Measurements from ENCODE around the gene PSMD10. TPM values are rescaled to one million over a fixed set of nuclear protein-coding genes. Genes with fewer than 3 reads are reported as not detected.

PSMD10 gene
- total RNA-seq, 1 donor from 2014 or later: 63.5 TPM

DNA sequence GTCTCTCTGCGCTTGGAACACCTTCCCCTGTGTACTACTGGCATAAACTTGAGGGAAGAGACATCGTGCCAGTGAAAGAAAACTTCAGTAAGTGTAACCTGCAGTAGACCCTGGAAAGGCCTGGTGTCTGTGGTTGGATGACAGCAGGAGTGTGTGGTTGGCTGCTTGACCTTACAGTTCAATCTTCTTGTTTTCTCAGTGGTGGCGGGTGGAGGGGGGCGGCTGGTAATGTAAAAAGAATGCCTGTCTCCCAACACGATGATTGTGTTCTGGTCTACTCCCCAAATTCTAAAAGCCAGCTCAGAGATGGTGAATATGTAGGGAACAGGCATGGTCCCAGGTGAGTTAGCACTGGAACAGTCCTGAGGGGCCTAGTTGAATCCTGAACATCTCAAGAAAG is 18.6 kb downstream of the PSMD10 start:
- H3K27ac Mint-ChIP-seq: no peak overlapping the region
- H3K4me3 Mint-ChIP-seq: no peak overlapping the region
- TF ChIP-seq, protein P1, sequence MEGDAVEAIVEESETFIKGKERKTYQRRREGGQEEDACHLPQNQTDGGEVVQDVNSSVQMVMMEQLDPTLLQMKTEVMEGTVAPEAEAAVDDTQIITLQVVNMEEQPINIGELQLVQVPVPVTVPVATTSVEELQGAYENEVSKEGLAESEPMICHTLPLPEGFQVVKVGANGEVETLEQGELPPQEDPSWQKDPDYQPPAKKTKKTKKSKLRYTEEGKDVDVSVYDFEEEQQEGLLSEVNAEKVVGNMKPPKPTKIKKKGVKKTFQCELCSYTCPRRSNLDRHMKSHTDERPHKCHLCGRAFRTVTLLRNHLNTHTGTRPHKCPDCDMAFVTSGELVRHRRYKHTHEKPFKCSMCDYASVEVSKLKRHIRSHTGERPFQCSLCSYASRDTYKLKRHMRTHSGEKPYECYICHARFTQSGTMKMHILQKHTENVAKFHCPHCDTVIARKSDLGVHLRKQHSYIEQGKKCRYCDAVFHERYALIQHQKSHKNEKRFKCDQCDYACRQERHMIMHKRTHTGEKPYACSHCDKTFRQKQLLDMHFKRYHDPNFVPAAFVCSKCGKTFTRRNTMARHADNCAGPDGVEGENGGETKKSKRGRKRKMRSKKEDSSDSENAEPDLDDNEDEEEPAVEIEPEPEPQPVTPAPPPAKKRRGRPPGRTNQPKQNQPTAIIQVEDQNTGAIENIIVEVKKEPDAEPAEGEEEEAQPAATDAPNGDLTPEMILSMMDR (IDR thresholded peaks at IDR 0.05; ENCODE audit: unreplicated experiment): no peak
- peaks cover 1% of the 10 kb centered on the region for H3K27me3 Mint-ChIP-seq (ENCODE audit: low read depth)
- H3K9me3 Mint-ChIP-seq: no peaks in the 10 kb centered on the region
- DNase-seq (ENCODE audit: low spot score in 2 of 2, unreplicated experiment in 2 of 2): no peak
- no peaks in the 10 kb centered on the region for H3K36me3 Mint-ChIP-seq
- H3K4me1 Mint-ChIP-seq: peaks cover 5% of the 10 kb centered on the region

DNA sequence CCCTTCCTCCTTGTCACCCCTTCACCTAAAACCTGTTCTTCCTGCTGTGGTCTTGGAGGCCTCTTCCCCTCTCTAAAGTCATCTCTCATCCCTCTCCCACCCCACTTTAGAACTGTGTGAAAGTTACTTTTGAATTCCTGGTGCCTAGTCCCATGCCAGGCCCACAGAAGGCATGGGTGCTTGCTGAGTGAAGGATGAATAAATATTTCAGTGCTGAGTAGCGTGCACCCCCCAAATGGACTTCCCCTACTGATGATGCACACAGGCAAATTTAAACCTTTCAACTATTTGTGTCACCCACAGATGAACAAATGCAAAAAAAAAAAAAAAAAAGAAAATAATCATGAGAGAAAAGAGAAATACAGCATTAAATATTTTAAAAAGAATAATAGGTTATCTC is 19.8 kb downstream of the PSMD10 start:
- no peak for DNase-seq (ENCODE audit: low spot score in 2 of 2, unreplicated experiment in 2 of 2)
- Mint-ChIP-seq H3K27ac (no peak overlapping the region), H3K4me3 (no peak overlapping the region), H3K9me3 (no peaks in the 10 kb centered on the region), H3K4me1 (peaks cover 8% of the 10 kb centered on the region), H3K36me3 (no peaks in the 10 kb centered on the region), H3K27me3 (ENCODE audit: low read depth) (peaks cover 1% of the 10 kb centered on the region)
- TF ChIP-seq, protein P1 (IDR thresholded peaks at IDR 0.05; ENCODE audit: unreplicated experiment): no peak

DNA sequence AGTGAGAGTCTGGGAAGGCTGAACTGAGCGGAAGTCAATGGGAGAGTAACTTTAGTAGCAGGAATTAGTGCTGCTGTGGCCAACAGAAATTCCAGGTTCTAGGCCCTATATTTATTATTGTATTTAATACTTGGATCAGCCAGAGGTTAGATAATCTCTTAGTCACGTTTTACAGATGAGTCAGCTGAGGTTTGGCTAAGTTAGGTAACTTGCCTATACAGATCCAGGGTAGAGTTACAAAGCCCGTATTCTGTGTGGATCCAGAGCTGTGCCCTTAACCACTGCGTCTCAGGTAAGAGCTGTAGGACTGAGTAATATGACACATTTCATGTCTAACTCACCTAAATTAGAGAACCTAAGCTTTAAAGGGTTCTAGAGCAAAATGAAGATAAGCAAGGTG is 20.5 kb downstream of the PSMD10 start:
- H3K4me1 Mint-ChIP-seq: peaks cover 9% of the 10 kb centered on the region
- no peak for DNase-seq (ENCODE audit: low spot score in 2 of 2, unreplicated experiment in 2 of 2)
- no peaks in the 10 kb centered on the region for H3K36me3 Mint-ChIP-seq
- TF ChIP-seq, protein P1 (IDR thresholded peaks at IDR 0.05; ENCODE audit: unreplicated experiment): no peak
- no peak overlapping the region for H3K4me3 Mint-ChIP-seq
- H3K27me3 Mint-ChIP-seq (ENCODE audit: low read depth): peaks cover 1% of the 10 kb centered on the region
- H3K27ac Mint-ChIP-seq: no peak overlapping the region
- H3K9me3 Mint-ChIP-seq: no peaks in the 10 kb centered on the region

DNA sequence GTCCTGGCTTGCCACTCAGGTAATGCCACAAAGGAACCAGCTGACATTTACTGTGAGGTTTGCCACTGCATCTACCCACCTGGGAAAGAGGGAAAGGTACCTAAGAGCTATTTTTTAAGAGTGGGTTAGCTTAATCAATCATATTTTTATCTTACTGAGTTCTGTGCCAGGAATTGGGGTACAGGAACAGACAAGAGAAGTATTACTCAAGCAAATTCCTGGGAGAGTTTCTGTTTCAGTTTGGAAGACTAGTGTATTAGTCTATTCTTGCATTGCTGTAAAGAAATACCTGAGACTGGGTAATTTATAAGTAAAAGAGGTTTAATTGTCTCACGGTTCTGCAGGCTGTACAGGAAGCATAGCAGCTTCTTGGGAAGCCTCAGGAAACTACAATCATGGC is 23.2 kb downstream of the PSMD10 start:
- Mint-ChIP-seq H3K4me3 (no peak overlapping the region), H3K4me1 (peaks cover 9% of the 10 kb centered on the region), H3K9me3 (no peaks in the 10 kb centered on the region), H3K36me3 (no peaks in the 10 kb centered on the region), H3K27ac (no peak overlapping the region), H3K27me3 (ENCODE audit: low read depth) (peaks cover 1% of the 10 kb centered on the region)
- TF ChIP-seq, protein P1 (IDR thresholded peaks at IDR 0.05; ENCODE audit: unreplicated experiment): no peak
- DNase-seq (ENCODE audit: low spot score in 2 of 2, unreplicated experiment in 2 of 2): no peak

DNA sequence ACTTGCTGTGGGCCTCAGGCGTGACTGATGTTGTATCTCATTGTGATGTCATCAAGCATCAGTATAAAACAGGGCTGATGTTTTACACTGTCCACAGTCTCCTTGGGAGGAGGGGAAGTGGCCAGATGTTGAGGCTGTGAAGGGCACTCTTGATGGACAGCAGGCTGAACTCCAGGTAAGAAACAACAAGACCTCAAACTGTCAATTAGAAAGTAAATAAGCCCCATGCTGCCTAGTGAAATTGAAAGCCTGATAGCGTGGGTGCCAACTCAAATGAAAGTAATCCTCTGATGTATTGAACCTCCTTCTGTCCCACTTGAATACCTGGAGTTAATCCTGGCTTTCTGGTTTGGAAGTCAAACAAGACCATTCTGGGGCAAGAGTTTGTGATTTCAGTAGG is 26.7 kb downstream of the PSMD10 start:
- Mint-ChIP-seq H3K36me3 (no peaks in the 10 kb centered on the region), H3K27me3 (ENCODE audit: low read depth) (peaks cover 1% of the 10 kb centered on the region), H3K27ac (no peak overlapping the region), H3K4me1 (peaks cover 5% of the 10 kb centered on the region), H3K4me3 (no peak overlapping the region), H3K9me3 (no peaks in the 10 kb centered on the region)
- TF ChIP-seq, protein P1 (IDR thresholded peaks at IDR 0.05; ENCODE audit: unreplicated experiment): no peak
- DNase-seq (ENCODE audit: low spot score in 2 of 2, unreplicated experiment in 2 of 2): no peak

DNA sequence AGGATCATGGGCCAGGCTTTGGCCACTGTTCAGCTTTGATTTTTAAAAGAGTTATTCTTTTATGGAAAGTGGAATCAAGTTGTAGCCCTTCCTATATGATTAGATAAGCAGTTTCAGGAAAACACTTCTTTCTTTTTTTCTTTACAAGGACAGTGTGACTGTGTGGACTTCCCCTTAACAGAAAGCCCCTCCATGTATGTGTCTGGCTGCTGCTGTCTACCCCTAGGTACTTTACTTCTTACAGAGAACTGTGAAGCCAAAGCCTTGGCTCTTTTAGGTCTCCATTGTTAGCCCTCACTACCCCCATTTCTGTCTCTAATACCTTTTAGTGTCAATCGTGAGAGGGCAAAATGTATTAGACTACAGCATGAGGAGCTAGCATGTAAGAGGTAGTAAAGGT is 27.3 kb downstream of the PSMD10 start:
- DNase-seq (ENCODE audit: low spot score in 2 of 2, unreplicated experiment in 2 of 2): no peak
- H3K4me1 Mint-ChIP-seq: peaks cover 5% of the 10 kb centered on the region
- peaks cover 1% of the 10 kb centered on the region for H3K27me3 Mint-ChIP-seq (ENCODE audit: low read depth)
- no peaks in the 10 kb centered on the region for H3K36me3 Mint-ChIP-seq
- H3K4me3 Mint-ChIP-seq: no peak overlapping the region
- no peak overlapping the region for H3K27ac Mint-ChIP-seq
- TF ChIP-seq, protein P1 (IDR thresholded peaks at IDR 0.05; ENCODE audit: unreplicated experiment): no peak
- no peaks in the 10 kb centered on the region for H3K9me3 Mint-ChIP-seq
